PC-3 (cell line): ENCODE results near the gene RNF34.

Source experiments
- EZH2 ChIP-seq: fragments of 300-600 bp; sonication (generic); IDR thresholded peaks from one replicate; pipeline ENCODE4 v1.6.1; 2017; ENCODE audit warnings: antibody characterized with exemption, mild to moderate bottlenecking, low read length; ENCODE audit not compliant: unreplicated experiment
- TF ChIP-seq, protein P1 (sequence below): fragments of 300-600 bp; sonication (generic); conservative IDR thresholded peaks from 2 replicates; pipeline ENCODE4 v1.5.1; 2017; ENCODE audit warnings: antibody characterized with exemption, low read depth, mild to moderate bottlenecking, low read length

DNA sequence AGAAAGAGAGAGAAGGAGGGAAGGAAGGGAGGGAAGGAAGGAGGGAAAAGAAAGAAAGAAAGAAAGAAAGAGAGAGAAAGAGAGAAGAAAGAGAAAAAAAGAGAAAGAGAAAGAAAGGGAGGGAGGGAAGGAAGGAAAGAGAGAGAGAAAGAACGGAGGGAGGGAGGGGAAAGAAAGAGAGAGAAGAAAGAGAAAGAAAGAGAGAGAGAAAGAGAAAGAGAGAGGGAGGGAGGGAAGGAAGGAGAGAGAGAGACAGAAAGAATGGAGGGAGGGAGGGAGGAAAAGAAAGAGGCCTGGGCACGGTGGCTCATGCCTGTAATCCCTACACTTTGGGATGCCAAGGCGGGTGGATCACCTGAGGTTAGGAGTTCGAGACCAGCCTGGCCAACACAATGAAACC, 42.6 kb upstream of the RNF34 start:
- no peak for TF ChIP-seq EZH2
- TF ChIP-seq, protein P1, sequence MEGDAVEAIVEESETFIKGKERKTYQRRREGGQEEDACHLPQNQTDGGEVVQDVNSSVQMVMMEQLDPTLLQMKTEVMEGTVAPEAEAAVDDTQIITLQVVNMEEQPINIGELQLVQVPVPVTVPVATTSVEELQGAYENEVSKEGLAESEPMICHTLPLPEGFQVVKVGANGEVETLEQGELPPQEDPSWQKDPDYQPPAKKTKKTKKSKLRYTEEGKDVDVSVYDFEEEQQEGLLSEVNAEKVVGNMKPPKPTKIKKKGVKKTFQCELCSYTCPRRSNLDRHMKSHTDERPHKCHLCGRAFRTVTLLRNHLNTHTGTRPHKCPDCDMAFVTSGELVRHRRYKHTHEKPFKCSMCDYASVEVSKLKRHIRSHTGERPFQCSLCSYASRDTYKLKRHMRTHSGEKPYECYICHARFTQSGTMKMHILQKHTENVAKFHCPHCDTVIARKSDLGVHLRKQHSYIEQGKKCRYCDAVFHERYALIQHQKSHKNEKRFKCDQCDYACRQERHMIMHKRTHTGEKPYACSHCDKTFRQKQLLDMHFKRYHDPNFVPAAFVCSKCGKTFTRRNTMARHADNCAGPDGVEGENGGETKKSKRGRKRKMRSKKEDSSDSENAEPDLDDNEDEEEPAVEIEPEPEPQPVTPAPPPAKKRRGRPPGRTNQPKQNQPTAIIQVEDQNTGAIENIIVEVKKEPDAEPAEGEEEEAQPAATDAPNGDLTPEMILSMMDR = no peak
